H1 (cell line): Measurements from ENCODE around the gene ADCY6. TPM values are rescaled to one million over a fixed set of nuclear protein-coding genes. Genes with fewer than 3 reads are reported as not detected.

Experiments used
- CTCF ChIA-PET: fragments of 300-600 bp; sonication (Branson Sonifier 250); formaldehyde crosslinking; loops from one replicate; lab custom pipeline; 2021; ENCODE audit not compliant: partially characterized antibody; lab: Charles Lee
- POLR2A ChIA-PET: fragments of 300-600 bp; sonication (Branson Sonifier 250); formaldehyde crosslinking; loops from one replicate; lab custom pipeline; 2021; ENCODE audit warnings: inconsistent platforms; ENCODE audit not compliant: partially characterized antibody; lab: Charles Lee
- DNase-seq, 2 experiments: peaks; one replicate each; pipeline versions ENCODE4 v3.0.0 to v3.0.0-alpha.2; 2010 to 2022; ENCODE audit warnings: low spot score in 2 of 2, low read depth in 1 of 2, mixed read lengths in 1 of 2
- FAIRE-seq: peaks from 2 replicates; lab custom pipeline; 2011; peaks lifted over from hg19 to GRCh38; lab: Jason Lieb, UNC
- H2AFZ ChIP-seq: 2 replicates; pipeline ENCODE4 v1.8.1; 2012; ENCODE audit warnings: low read length, inconsistent platforms
- H2AK5ac ChIP-seq: 2 replicates; pipeline ENCODE4 v1.6.1; 2013; ENCODE audit warnings: low read depth, low read length
- H2BK120ac ChIP-seq: replicated peaks from 2 replicates; pipeline ENCODE3; 2013; ENCODE audit warnings: low read depth, low read length, inconsistent platforms
- H2BK12ac ChIP-seq: 2 replicates; pipeline ENCODE4 v1.6.1; 2013; ENCODE audit warnings: low read depth, low read length
- H2BK15ac ChIP-seq: 2 replicates; pipeline ENCODE4 v1.6.1; 2013; ENCODE audit warnings: low read length
- H2BK20ac ChIP-seq: 2 replicates; pipeline ENCODE4 v1.6.1; 2013; ENCODE audit warnings: low read length
- H2BK5ac ChIP-seq: 2 replicates; pipeline ENCODE4 v1.6.1; 2013; ENCODE audit warnings: low read depth, low read length
- H3K14ac ChIP-seq: 2 replicates; pipeline ENCODE4 v1.6.1; 2013; ENCODE audit warnings: inconsistent platforms; ENCODE audit not compliant: insufficient read length
- H3K18ac ChIP-seq: 2 replicates; pipeline ENCODE4 v1.6.1; 2013; ENCODE audit warnings: low read length; ENCODE audit errors: extremely low read depth
- H3K23ac ChIP-seq: 2 replicates; pipeline ENCODE4 v1.6.1; 2013; ENCODE audit warnings: inconsistent platforms; ENCODE audit not compliant: insufficient read length
- H3K23me2 ChIP-seq: 2 replicates; pipeline ENCODE4 v1.6.1; 2013; ENCODE audit warnings: low read depth, low read length
- H3K27ac ChIP-seq: 2 replicates; pipeline ENCODE4 v1.6.1; 2011; ENCODE audit warnings: low read depth, low read length, inconsistent platforms
- H3K27me3 ChIP-seq, 4 experiments: replicated peaks in 1 of 4; 1 replicate in 1 of 4; 2 replicates in 3 of 4; pipeline versions ENCODE4 v1.6.1 to v1.8.1; 2011 to 2013; ENCODE audit warnings: low read length in 3 of 4, mild to moderate bottlenecking in 3 of 4, inconsistent platforms in 2 of 4, mixed read lengths in 2 of 4, moderate library complexity in 1 of 4; ENCODE audit not compliant: control insufficient read depth in 3 of 4, insufficient read depth in 3 of 4; ENCODE audit errors: extremely low read depth in 1 of 4
- H3K36me3 ChIP-seq, 4 experiments: 2 replicates each; pipeline versions ENCODE4 v1.6.1 to v1.8.1; 2011 to 2013; ENCODE audit warnings: mild to moderate bottlenecking in 4 of 4, low read length in 3 of 4, moderate library complexity in 2 of 4, control low read depth in 1 of 4, inconsistent platforms in 1 of 4; ENCODE audit not compliant: insufficient read depth in 4 of 4, control insufficient read depth in 2 of 4
- H3K4ac ChIP-seq: replicated peaks from 2 replicates; pipeline ENCODE3; 2013; ENCODE audit warnings: low read length, low read depth, mixed read lengths, inconsistent platforms; ENCODE audit not compliant: insufficient read length
- H3K4me1 ChIP-seq, 4 experiments: replicated peaks in 1 of 4; 1 replicate in 1 of 4; 2 replicates in 3 of 4; pipeline versions ENCODE4 v1.6.1 to v1.8.1; 2011 to 2013; ENCODE audit warnings: low read length in 3 of 4, inconsistent platforms in 2 of 4, mixed read lengths in 1 of 4; ENCODE audit not compliant: insufficient read depth in 4 of 4, control insufficient read depth in 3 of 4
- H3K4me2 ChIP-seq, 2 experiments: 2 replicates each; pipeline versions ENCODE4 v1.6.1 to v1.8.1; 2011 to 2013; ENCODE audit warnings: low read depth in 2 of 2, low read length in 2 of 2, control low read depth in 1 of 2, inconsistent platforms in 1 of 2, mild to moderate bottlenecking in 1 of 2; ENCODE audit not compliant: insufficient read depth in 1 of 2
- H3K4me3 ChIP-seq, 4 experiments: fragments of 200-600, 300-600 bp in 1 of 4; sonication (generic), shearing (Covaris generic), sonication (Bioruptor Twin) in 1 of 4; 2 replicates each; pipeline versions ENCODE4 v1.5.1 to v1.8.1; 2011 to 2016; ENCODE audit warnings: low read length in 4 of 4, low read depth in 3 of 4, control low read depth in 2 of 4, inconsistent platforms in 2 of 4, mild to moderate bottlenecking in 2 of 4, mixed read lengths in 1 of 4, moderate library complexity in 1 of 4; ENCODE audit not compliant: insufficient read depth in 2 of 4; ENCODE audit errors: extremely low read depth in 1 of 4
- H3K56ac ChIP-seq: replicated peaks from 2 replicates; pipeline ENCODE3; 2013; ENCODE audit warnings: low read depth, mild to moderate bottlenecking, mixed read lengths, low read length, inconsistent platforms; ENCODE audit not compliant: insufficient read length
- H3K79me1 ChIP-seq: 2 replicates; pipeline ENCODE4 v1.6.1; 2013; ENCODE audit warnings: low read depth, low read length, control low read depth
- H3K79me2 ChIP-seq, 2 experiments: 2 replicates each; pipeline versions ENCODE4 v1.6.1 to v1.8.1; 2012 to 2013; ENCODE audit warnings: low read length in 2 of 2, mild to moderate bottlenecking in 2 of 2, inconsistent platforms in 1 of 2; ENCODE audit not compliant: insufficient read depth in 2 of 2, control insufficient read depth in 1 of 2
- H3K9ac ChIP-seq, 4 experiments: replicated peaks in 1 of 4; 1 replicate in 1 of 4; 2 replicates in 3 of 4; pipeline versions ENCODE4 v1.6.1 to v1.8.1; 2011 to 2013; ENCODE audit warnings: low read depth in 3 of 4, low read length in 3 of 4, control low read depth in 2 of 4, mild to moderate bottlenecking in 2 of 4, moderate library complexity in 2 of 4, inconsistent platforms in 1 of 4; ENCODE audit errors: extremely low read depth in 1 of 4
- H3K9me3 ChIP-seq, 2 experiments: 2 replicates each; pipeline versions ENCODE4 v1.6.1 to v1.8.1; 2012 to 2013; ENCODE audit warnings: mild to moderate bottlenecking in 2 of 2, moderate library complexity in 2 of 2, control low read depth in 1 of 2, inconsistent platforms in 1 of 2, low read depth in 1 of 2, low read length in 1 of 2, mixed read lengths in 1 of 2; ENCODE audit not compliant: insufficient read depth in 2 of 2
- H4K20me1 ChIP-seq, 2 experiments: replicated peaks in 1 of 2; 2 replicates each; pipeline versions ENCODE3 to v1.8.1; 2011 to 2013; ENCODE audit warnings: inconsistent platforms in 2 of 2, low read length in 2 of 2, mild to moderate bottlenecking in 1 of 2; ENCODE audit not compliant: insufficient read depth in 2 of 2, control insufficient read depth in 1 of 2
- H4K5ac ChIP-seq: 2 replicates; pipeline ENCODE4 v1.6.1; 2013; ENCODE audit warnings: low read length, low read depth, mixed read lengths, inconsistent platforms; ENCODE audit not compliant: insufficient read length
- H4K8ac ChIP-seq: 2 replicates; pipeline ENCODE4 v1.8.0; 2013; ENCODE audit warnings: mild to moderate bottlenecking, moderate library complexity, low read length, inconsistent platforms; ENCODE audit not compliant: insufficient read depth; ENCODE audit errors: extremely low read depth
- H4K91ac ChIP-seq: replicated peaks from 2 replicates; pipeline ENCODE3; 2013; ENCODE audit warnings: low read length, mixed read lengths, inconsistent platforms; ENCODE audit not compliant: insufficient read length
- ASH2L ChIP-seq: fragments of 200-600, 300-600 bp; sonication (generic); IDR thresholded peaks from one replicate; pipeline ENCODE4 v1.7.1; 2017; ENCODE audit warnings: low read length
- ATF2 ChIP-seq: IDR thresholded peaks from 2 replicates; pipeline ENCODE4 v1.6.1; 2012; ENCODE audit warnings: low read length, inconsistent platforms
- CHD1 ChIP-seq: IDR thresholded peaks from 2 replicates; pipeline ENCODE4 v1.6.1; 2012; ENCODE audit warnings: low read depth, low read length, improper control_type of control experiment
- KDM1A ChIP-seq: fragments of 200-600, 300-600 bp; sonication (generic); IDR thresholded peaks from 2 replicates; pipeline ENCODE4 v1.7.1; 2016; ENCODE audit warnings: mild to moderate bottlenecking, low read length, borderline replicate concordance
- PHF8 ChIP-seq: fragments of 200-600 bp; sonication (generic); conservative IDR thresholded peaks from 2 replicates; pipeline ENCODE4 v1.7.1; 2012; ENCODE audit warnings: low read depth, mild to moderate bottlenecking, inconsistent platforms, low read length, moderate library complexity
- RXRA ChIP-seq: IDR thresholded peaks from 2 replicates; pipeline ENCODE4 v1.6.1; 2011; ENCODE audit warnings: low read depth, mild to moderate bottlenecking, low read length, moderate library complexity; ENCODE audit not compliant: insufficient read depth
- SIN3A ChIP-seq, 2 experiments: IDR thresholded peaks in 1 of 2; conservative IDR thresholded peaks in 1 of 2; 2 replicates each; pipeline ENCODE4 v1.6.1; 2011 to 2012; ENCODE audit warnings: low read length in 2 of 2, improper control_type of control experiment in 1 of 2, low read depth in 1 of 2, mild to moderate bottlenecking in 1 of 2
- TEAD4 ChIP-seq: IDR thresholded peaks from 2 replicates; pipeline ENCODE4 v1.6.1; 2012; ENCODE audit warnings: low read depth, low read length, inconsistent platforms, mixed read lengths
- ZNF274 ChIP-seq: IDR thresholded peaks from 2 replicates; pipeline ENCODE4 v1.7.0; 2012; ENCODE audit warnings: low read length, borderline replicate concordance; ENCODE audit errors: extremely low read depth
- WGBS, 2 experiments: shearing (Covaris generic) in 1 of 2; methylation state at CpG; one replicate each; pipeline versions ENCODE4 v1.1.6 to v1.1.7; 2013 to 2015; ENCODE audit warnings: low lambda C conversion rate in 2 of 2, mixed read lengths in 2 of 2, inconsistent platforms in 1 of 2, low coverage in 1 of 2, missing lambda C conversion rate in 1 of 2; ENCODE audit not compliant: insufficient replicate concordance in 2 of 2, insufficient coverage in 1 of 2, insufficient read length in 1 of 2; ENCODE audit errors: extremely low coverage in 1 of 2, missing lambda C conversion rate in 1 of 2; 5-methylcytosine and 5-hydroxymethylcytosine counted together
- polyA plus RNA-seq, 7 experiments: library from polyadenylated mRNA; depleted of rRNA in 3 of 7; stranded (reverse) in 5 of 7; unstranded in 2 of 7; fragments of >200 nt in 5 of 7; fragments of 200-250 nt in 2 of 7; gene quantifications; 1 replicate in 5 of 7; 2 replicates in 1 of 7; 4 replicates in 1 of 7; pipeline versions ENCODE4 v1.2.1 to v1.2.3, GENCODE V29; 2011 to 2013; ENCODE audit warnings: missing spikeins in 2 of 7, mixed read lengths in 2 of 7
- total RNA-seq: library from RNA; stranded (reverse); fragmentation: NEBNext Ultra II Directional; extraction: Animal tissue kit (Norgen Biotek cat#: 25700); gene quantifications from 2 replicates; pipeline ENCODE4 v1.2.1, GENCODE V29; 2021

Gene ADCY6
- total and polyA plus RNA-seq, 2 of the 8 experiments (the other 6 are each of a cell fraction or from before 2014, with no cell fraction given): 11.7 to 17.5 TPM

DNA sequence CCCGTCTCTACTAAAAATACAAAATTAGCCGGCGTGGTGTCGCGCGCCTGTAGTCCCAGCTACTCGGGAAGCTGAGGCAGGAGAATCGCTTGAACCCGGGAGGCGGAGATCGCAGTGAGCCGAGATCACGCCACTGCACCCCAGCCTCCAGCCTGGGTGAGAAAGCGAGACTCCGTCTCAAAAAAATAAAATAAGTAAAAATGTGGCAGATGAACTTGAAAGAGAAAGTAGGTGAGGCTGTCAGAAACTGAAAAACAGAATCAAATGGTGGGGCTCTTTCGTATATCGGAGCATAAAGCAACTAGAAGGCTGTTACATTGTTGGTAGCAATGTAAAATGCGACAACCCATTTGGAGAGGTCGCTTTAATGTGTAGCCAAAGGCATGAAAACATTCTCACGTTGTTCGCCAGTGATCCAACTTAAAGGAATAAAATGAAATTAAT, 71.6 kb downstream of the ADCY6 start:
- Histone ChIP-seq H3K4me3 (peak overlapping the region; percentile 87 to 100 (median 97)), H3K9ac (peak overlapping the region in 3 of 4 experiments; percentile 85 to 99 (median 98); a peak in 6 of 7 replicates), H2AK5ac (no peak overlapping the region), H2AFZ (peak overlapping the region; percentile 24; the same call in 1 of the 2 replicates), H3K23ac (no peak overlapping the region), H3K23me2 (peaks cover 5% of the 10 kb centered on the region; the same call in 1 of the 2 replicates), H2BK5ac (peak overlapping the region; percentile 94), H2BK15ac (no peak overlapping the region), H4K91ac (no peak overlapping the region), H2BK12ac (no peak overlapping the region), H4K8ac (no peak overlapping the region), H3K79me1 (no peaks in the 10 kb centered on the region; the same call in 1 of the 2 replicates), H3K36me3 (peaks cover under 1 to 21% (median 6%) of the 10 kb centered on the region in 4 experiments; a peak in 6 of 8 replicates), H3K4ac (no peak overlapping the region), H3K14ac (no peak overlapping the region), H2BK20ac (no peak overlapping the region), H3K9me3 (peaks cover 9 to 15% of the 10 kb centered on the region in 2 experiments), H3K56ac (no peak overlapping the region), H3K27ac (peak overlapping the region; percentile 60), H3K4me2 (peak overlapping the region; percentile 81 to 85), H2BK120ac (no peak overlapping the region), H4K5ac (no peak overlapping the region), H3K79me2 (peaks cover 20 to 40% of the 10 kb centered on the region in 2 experiments), H3K27me3 (no peaks in the 10 kb centered on the region), H3K18ac (no peak overlapping the region), H4K20me1 (peaks cover 0 to 12% of the 10 kb centered on the region in 2 experiments), H3K4me1 (peaks cover 0 to 5% (median 0%) of the 10 kb centered on the region in 4 experiments; a peak in 3 of 7 replicates)
- CTCF ChIA-PET: interaction anchor here (0.7 to 1.0 kb wide), 2 partner anchors 9 to 276 kb away, joined by 3 to 4 read pairs; no protein-coding TSS in a partner anchor
- POLR2A ChIA-PET: interaction anchor here (1.0 kb wide), 1 partner anchor 9 kb away, joined by 5 read pairs; no protein-coding TSS in a partner anchor
- FAIRE-seq (no peak), DNase-seq (no peak)
- 11% methylated on average over 21 of the region's 21 CpGs; no CpG with 5 or more reads in 1 of the 2 experiments for WGBS, 2 experiments
- TF ChIP-seq KDM1A (no peak), TEAD4 (no peak), ATF2 (no peak), CHD1 (no peak), SIN3A (conservative IDR thresholded peaks at IDR 0.05 in 1 of 2, IDR thresholded peaks at IDR 0.05 in 1 of 2; ENCODE audit: low read depth in 1 of 2, low read length in 2 of 2) (no peak), RXRA (no peak), ASH2L (peak; percentile 19), ZNF274 (no peak), PHF8 (peak; percentile 47; the same call in 1 of the 2 replicates)
